ENCODE results near the gene THAP4.

THAP4 gene

DNA sequence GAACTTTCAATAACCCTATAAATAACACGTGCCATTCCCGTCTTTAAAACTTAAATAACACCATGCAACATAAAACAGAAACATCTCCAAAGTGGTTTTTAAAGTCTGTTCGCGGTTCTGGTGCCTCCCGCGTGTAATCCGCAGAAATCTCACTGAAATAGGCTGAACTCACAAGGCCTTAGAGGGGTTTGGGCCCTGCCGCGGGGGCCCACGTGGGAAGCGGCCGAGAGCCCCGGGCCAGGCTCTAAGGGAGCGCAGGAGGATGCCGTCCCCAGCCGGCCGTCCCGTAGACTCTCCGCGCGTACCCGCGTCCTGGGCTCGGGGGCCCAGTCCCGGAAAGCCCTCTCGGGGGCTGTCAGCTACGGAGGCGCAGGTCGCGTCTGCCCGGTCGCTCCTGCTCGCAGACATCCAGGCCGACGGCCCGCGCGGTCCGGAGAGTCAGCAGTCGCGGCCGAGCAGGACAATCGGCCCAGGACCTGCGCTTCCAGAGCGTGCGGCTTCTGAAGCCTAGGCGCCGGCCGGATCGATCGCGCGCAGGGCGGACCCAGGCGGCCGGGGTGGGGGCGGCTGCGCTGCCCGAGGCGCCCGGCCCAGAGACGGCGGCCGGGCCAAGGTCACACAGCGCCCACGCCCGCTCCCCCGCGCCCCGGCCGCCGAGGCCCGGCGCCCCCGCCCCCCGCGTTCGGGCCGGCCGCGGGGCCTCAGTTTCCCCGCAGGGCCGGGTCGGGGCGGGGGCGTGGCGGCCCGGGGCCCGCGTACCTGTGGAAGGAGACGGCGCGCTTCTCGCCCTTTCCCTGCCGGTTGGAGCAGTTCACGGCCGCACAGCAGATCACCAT is 558 bp downstream of the THAP4 start:
- DNase-seq = no peak

DNA sequence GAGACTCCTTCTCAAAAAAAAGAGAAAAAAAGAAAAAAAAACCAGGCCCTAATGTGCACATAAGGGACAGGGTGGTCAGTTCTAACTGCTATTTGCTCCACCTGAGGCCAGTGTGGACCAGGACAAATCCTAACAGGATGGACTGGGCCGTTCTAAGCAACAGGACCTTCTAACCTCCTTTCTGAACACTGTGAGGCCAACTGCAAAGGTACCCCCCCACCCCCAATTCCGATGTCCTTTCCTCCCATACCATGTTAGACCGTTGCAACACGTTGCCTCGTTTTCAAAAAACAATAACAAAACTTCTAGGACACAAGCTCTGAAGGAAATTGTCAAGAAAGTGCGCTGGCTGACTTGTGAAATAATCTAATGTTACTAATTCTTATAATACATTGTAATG is 1.2 kb downstream of the THAP4 start:
- DNase-seq = no peak

DNA sequence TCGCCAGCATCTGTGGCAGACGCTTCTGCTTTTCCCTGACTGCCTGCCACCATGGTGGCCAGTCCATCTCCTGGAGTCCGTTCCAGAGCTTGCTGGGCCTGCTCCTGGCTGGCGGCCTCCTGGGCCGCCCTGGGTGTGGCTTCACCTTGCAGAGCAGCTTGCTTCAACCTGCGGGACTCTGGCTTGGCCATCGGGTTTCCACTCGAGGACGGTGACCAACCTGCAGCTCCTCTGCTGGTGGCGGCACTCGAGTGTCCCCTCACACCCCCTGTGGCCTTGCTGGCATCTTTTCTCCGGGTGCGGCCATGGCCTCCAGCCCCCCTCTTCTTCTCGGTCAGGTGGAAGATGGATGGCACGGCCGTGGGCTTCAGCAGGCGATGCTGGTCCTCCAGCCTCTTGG is 3.4 kb downstream of the THAP4 start:
- DNase-seq = no peak

DNA sequence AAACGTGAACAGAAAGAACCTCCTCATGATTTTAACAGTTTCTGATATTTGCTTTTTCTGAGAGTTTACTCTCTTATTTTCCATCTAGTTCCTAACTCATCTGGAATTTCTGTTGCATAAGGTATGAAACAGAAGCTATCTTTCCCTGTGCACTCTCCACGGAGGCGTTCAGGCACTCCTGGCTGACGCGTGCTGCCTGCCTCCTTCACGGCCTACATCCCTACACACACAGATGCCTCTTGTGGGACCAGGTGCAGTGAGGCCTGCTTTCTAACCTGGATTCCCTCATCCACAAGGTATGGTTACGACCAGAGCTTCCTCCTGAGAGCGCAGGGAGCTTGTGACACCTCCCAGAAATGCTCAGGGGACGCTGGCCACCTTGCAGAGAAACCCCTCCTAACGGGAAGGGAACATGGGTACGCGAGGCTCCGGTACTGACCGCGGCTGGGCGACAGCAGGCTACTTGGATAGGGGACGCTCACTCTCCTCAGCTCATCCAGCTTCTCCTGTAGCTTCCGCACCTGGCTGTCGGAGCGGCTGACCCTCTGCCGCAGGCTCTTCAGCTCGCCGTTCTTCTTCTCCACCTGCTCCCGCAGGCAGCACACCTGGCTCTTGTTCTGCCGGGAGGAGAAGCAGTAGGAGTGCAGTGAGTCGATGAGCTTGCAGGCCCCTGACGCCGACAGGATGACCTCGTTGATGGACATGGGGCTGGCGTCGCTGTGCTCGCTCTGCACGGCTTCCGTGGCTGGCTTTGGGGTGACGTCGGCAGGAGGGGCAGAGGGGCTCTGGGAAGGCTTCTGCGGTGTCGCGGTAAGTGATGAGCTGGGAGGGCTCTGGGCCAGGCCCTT is 4.3 kb downstream of the THAP4 start:
- no peak for DNase-seq

DNA sequence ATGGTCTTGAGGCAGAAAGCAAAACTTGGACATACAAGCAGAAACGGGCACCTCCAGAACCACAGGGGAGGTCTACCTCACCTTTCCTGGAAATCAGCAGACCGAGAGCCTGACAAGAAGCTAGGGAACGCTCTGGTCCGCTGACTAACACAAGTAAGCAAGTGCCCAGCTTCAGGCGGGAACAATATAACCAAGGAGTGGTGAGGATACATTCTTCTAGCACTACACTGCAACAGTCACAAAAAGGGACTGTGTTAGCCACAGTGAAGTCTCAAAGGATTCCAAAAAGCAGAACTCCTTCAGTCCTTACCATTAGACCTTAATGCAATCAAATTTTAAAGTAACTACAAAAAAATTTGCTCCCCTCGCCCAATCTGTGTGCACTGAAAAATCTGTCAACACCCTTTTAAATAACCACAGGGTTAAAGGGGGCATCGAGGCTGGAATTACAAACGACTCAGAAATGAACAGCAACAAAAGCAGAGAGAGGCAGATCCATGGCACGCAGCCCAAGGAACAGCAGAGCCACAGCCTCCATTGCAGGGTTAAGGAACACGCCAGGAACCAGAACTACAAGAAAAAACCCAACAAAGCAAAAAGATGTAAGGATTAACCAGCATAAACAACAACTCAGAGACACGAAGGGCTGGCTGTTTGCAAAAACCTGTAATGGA is 7.1 kb downstream of the THAP4 start:
- no peak for DNase-seq

DNA sequence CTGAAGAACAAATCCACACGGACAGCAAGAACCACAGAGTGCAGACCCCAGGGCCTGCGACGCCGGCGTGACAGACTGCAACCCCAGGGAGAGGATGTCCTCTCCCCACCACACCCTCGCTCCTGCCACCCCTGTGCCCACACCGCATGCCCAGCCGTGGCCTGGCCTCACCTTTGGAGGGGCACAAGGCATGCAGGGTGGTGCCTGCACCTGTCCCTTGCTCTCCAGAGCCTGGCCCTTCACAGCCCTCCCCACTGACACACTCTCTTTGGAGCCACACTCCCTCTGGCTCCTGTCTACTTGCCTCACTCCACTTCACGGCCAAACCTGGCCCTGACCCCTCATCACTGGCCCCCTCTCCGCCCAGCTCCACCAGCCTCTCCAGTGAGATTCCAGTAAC is 9.3 kb downstream of the THAP4 start:
- DNase-seq = no peak

DNA sequence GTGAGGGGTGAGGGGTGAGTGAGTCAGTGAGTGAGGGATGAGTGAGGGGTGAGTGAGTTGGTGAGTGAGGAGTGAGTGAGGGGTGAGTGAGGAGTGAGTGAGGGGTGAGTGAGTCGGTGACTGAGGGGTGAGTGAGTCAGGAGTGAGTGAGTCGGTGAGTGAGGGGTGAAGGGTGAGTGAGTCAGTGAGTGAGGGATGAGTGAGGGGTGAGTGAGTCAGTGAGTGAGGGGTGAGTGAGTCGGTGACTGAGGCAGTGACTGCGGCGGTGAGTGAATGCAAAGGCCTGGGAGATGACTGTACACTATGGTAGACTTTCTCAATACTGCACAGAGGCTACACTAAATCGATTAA is 16.6 kb downstream of the THAP4 start:
- DNase-seq = no peak

DNA sequence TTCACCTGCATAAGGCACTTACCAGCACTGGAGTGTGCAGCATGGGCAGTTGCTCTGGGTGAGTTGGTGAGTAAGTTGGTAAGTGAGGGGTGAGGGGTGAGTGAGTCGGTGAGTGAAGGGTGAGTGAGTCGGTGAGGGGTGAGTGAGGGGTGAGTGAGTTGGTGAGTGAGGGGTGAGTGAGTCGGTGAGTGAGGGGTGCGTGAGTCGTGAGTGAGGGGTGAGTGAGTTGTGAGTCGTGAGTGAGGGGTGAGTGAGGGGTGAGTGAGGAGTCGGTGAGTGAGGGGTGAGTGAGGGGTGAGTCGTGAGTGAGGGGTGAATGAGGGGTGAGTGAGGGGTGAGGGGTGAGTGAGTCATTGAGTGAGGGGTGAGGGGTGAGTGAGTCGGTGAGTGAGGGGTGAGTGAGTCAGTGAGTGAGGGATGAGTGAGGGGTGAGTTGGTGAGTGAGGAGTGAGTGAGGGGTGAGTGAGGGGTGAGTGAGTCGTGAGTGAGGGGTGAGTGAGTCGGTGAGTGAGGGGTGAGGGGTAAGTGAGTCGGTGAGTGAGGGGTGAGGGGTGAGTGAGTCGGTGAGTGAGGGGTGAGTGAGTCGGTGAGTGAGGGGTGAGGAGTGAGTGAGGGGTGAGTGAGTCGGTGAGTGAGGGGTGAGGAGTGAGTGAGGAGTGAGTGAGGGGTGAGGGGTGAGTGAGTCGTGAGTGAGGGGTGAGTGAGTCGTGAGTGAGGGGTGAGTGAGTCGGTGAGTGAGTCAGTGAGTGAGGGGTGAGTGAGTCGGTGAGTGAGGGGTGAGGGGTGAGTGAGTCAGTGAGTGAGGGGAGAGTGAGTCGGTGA is 17.1 kb downstream of the THAP4 start:
- no peak for DNase-seq

DNA sequence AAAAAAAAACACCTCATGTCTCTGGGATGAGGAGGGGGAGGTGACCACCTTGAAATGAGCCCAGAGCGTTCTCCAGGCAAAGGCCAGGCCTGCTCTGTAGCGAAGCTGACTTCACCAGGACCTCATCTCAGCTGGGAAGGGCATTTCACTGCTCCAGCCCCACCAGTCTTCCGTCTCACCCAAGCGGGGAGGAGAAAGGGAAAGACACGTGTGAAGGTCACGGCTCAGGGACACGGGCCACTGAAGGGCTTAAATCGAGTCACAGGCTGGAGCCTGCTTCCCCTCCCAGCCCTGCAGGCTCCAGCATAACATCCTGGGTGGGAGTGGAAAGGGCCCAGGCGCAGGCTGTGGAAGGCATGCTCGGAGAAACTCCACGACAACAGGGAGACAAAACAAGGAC is 18.1 kb downstream of the THAP4 start:
- DNase-seq = no peak

DNA sequence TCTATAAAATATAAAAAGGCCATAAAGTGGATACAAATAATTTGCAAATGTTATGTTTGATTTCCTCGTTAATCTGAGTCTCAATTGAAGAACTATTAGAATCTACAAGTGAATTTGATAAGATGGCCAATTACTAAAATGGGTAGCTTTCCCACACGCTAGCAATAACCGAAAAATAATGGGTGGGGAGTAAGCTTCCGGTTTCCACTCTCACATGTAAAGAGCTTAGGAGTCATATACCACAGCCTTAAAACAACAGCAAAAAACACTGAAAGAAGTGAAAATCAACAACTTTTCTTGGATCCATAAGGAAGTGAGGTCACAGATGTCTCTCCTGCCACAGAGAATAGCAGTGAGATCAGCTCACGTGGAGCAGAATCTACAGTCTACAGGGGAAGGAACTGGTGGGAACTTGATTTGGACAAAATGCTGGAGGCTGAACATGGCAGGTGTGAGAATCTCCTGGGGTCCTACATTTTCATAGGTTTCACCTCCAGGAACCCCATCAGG is 18.6 kb downstream of the THAP4 start:
- DNase-seq = no peak

DNA sequence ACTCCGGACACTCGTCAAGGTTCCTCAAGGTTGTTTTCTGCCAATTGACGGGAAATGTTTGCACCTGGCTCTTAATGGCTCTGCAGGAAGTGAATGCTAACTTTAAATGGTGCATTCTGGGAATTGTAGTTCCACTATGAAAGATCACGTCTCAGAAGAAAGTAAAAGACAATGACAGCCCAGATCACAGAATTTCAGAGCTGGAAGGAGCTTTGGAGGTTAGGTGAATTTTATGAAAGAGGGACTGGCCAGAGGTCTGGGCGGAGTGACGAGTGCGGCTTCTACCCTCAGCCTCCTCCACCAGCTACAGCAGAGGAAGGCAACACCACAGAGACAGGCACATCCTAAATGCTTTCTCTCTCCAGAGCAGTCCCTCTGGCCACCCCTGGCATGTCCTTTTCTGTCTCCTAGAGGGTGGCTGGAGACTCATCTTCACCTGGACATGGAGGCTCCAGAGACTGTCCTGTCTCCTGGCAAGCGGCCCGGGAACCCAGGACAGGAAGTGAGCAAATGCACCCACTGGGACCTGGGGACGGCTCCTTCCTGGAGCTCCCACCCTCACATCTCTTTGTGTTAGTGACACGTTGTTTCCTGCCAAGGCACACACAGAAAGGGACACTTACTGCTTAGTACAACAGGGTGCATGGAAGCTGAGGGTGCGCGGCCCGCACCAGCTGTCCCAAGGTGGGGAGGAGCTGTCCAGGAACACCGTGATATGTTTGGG is 19.4 kb downstream of the THAP4 start:
- peak; percentile 58 for DNase-seq

DNA sequence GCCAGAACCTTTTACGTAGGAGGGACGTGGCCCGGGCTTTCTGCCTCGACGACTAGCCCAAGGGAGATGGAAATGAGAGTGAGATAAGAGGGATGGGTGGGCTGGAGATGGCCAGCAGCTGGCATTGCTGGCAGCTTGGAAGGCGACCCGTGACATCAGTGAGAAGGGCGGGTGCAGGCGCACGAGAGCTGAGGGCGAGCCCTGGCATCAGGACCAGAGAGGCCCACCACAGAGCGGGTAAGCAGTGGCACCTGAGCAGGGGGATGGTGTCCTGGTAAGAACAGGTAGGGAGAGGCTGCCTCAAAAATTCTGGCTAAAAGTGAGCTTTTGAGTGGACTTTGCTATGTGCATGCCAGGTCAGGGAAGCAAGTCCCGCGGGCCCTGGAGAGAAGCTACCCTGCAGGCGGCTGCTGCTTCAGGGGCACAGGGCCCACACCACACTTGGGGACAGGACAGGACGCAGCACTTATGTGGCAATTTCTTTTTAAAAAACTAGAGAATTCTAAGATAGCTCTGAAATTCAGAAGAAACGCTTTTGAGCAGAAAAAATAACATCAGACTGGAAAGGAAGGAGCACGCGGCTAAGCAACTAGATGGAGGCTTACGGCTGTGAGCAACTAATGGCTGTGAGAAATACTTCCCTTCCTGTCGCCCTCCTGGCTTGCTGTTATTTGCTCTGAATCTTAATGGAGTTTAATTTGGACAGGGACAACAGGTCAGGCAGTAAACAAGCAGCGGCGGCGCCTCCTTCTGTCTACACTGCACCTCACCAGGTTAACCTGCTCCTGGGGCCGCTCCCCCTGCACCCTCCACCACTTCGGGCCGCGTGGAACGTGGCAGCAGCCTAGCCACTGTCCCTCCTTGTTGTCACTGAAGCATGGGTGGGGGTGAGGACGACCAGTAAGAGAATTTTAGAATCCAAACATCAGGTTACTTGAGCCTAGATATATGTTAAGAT is 20.5 kb downstream of the THAP4 start:
- DNase-seq = peak; percentile 37

DNA sequence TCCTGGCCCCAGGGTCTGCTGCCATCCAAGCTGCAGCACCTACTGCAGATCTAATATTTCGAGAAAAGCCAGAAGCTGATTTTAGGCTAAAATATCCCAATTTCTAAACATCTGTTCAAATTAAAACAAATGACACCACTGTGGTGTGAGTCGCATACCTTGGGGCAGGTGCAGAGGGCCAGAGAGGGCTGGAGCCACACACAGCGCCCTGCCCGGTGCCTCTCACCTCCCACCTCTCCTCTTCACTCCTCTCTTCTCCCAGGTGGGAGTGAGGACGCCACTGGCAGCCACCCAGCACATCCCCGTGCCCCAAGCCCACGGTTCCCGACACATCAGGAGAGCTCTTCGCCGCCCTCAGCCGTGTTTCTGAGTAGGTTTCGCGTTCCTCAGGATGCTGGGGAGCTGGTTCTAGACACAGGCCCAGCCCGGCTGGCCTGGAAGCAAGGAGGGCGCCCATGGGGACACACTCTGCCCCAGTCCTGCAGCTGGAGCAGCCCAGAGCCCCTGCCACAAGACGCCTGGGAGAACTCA is 21.4 kb downstream of the THAP4 start:
- DNase-seq = no peak

DNA sequence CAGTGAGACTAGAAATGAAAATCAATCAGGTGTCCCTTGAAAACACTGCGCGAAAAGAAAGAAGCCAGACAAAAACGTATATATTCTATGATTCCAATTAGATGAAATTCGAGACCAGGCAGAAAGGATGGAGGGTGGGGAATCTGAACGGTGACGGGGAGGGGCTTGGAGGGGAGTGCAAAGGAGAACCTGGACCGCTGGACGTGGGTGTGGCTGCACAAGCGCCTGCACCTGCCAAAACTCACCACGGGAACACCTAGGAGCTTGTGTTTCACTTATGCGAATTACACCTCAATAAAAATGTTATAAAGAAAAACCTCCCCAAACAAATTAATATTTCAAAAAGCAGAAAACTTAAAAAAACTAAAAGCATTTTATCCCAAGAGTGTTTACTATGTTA is 21.9 kb downstream of the THAP4 start:
- no peak for DNase-seq

DNA sequence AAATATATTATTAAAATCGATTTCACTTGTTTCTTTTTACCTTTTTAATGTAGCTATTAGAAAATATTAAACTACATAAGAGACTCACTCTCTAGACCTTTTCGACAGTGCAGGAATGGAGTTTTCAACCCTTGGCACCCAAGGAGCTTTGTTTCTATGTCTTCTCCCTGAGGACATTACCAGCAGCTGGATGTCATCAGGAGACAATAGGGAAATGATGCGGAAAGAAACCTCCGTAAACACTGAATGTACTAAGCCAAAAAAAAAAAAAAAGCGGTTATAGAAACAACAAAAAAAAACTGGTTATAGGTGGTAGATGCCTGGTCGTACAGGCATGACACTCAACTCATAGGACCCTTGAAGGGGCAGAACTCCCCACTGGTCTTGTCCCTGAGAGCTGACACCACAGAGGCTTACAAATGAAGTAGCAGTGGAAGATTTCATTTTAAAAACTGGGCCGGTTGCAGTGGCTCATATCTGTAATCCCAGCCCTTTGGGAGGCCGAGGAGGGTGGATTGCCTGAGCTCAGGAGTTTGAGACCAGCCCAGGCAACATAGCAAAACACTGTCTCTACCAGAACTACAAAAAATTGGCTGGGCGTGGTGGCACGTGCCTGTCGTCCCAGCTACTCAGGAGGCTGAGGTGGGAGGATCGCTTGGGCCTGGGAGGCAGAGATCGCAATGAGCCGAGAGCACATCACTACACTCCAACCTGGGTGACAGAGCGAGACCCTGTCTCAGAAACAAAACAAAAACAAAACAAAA is 23.8 kb downstream of the THAP4 start:
- no peak for DNase-seq

DNA sequence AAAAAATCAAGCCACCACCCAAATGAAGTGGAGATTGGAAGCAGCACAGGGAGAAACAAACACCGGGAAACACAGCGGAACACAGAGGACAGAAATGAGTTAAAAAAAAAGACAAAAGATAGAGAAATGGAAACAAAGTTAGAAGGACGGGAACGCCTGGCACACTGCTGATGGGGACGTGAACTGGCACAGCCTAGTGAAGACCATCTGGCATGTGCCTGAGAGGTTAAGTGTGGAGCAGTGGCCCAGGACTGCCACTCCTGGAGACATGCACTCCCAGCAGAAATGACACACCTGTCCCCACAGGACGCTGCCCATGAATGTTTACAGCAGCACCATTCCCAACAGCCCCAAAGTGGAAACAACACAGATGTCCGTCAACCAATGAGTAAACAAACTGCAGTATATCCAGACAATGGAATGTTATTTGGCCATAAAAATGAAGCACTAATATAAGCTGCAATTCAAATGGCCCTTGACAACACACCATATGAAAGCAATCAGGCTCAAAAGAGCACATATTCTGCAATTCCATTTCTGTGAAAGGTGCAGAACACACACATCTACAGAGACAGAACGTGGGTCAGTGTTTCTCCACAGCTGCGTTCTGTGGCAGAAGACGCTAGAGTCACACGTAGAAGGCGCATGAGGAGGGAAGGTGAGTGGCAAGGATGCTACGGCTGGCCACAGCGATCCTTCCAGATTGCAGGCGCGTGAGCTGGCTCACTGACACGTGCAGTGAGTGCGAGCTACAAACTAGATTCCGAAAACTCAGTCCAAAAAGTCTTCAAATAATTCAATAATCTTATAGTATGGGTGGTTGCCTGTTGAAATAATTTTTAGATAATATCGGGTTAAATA is 24.6 kb downstream of the THAP4 start:
- no peak for DNase-seq

DNA sequence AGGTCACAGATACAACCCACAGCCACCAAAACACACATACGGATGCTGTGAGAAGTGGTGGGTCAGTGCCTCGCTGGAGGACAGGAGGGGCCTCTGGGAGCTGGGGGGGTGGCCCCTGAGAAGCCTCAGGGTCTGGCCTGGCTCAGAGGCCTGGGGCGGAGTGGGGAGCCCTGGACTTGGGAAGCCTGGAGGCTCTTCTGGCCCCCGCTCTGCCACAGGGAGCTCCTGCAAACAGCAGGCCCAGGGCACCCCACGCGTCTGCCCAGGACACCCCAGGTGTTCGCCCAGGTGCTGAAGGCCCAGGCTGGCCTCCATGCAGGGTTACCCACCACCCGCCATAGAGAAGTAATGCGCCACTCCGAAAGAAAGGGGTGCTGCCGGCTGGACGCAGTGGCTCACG is 25.9 kb downstream of the THAP4 start:
- DNase-seq = no peak
